Stimulated activated CD8-positive, alpha-beta memory T cell treated with anti-CD3 and anti-CD28 coated beads, Interleukin-7, amount 100 ng/mL, for 24 hours (primary cell): Measurements from ENCODE around the gene DDX39A.

ENCODE experiments used
- DNase-seq: peaks from one replicate; pipeline ENCODE4 v3.0.0-alpha.2; 2020; ENCODE audit warnings: low read depth

The DDX39A gene

GRCh38 chr19:14363183-14364097, 55.7 kb downstream of the DDX39A start:
- no peak for DNase-seq

GRCh38 chr19:14361824-14362223, 57.3 kb downstream of the DDX39A start:
- no peak for DNase-seq
